GM12878 (cell line): ENCODE measurements around the gene ZNF501. TPM values are rescaled to one million over a fixed set of nuclear protein-coding genes. Genes with fewer than 3 reads are reported as not detected.
A peak's percentile ranks its signal among the peaks of the same experiment; 100 is the strongest.

Source experiments
- ATAC-seq: fragments of 200-7000 bp; cut with Tn5 transposase; 3 replicates; pipeline ENCODE4 v1.9.1; 2020; ENCODE audit warnings: mild to moderate bottlenecking, moderate library complexity
- BruUV-seq: library from RNA; stranded (reverse); fragments of 400-500 nt; replicated peaks from 2 replicates; lab custom pipeline; 2021; lab: Mats Ljungman, UMichigan
- CTCF ChIA-PET: fragments of 300-600 bp; sonication (Branson Sonifier 250); formaldehyde crosslinking; extraction: SDS; loops from one replicate; lab custom pipeline; 2021; ENCODE audit warnings: inconsistent platforms; lab: Yijun Ruan, JAX
- POLR2A ChIA-PET: fragments of 350-600 bp; formaldehyde crosslinking; extraction: SDS; loops from one replicate; lab custom pipeline; 2021; ENCODE audit warnings: inconsistent platforms; lab: Charles Lee
- RAD21 ChIA-PET: fragments of 300-600 bp; sonication (Branson Sonifier 250); formaldehyde crosslinking; loops from one replicate; lab custom pipeline; 2023; ENCODE audit warnings: antibody characterized with exemption; ENCODE audit not compliant: unreplicated experiment; lab: Charles Lee
- SMC1A ChIA-PET: fragments of 300-600 bp; sonication (Branson Sonifier 250); formaldehyde crosslinking; loops from one replicate; lab custom pipeline; 2023; ENCODE audit not compliant: unreplicated experiment, uncharacterized antibody; lab: Charles Lee
- DNase-seq: peaks from one replicate; pipeline ENCODE4 v3.0.0-alpha.2; 2011; ENCODE audit warnings: low read depth, low spot score
- FAIRE-seq: peaks from 3 replicates; lab custom pipeline; 2011; peaks lifted over from hg19 to GRCh38; lab: Jason Lieb, UNC
- H2AFZ ChIP-seq: 2 replicates; pipeline ENCODE4 v1.6.0; 2011; ENCODE audit warnings: low read depth, low read length, control low read depth; ENCODE audit not compliant: control insufficient read depth
- H3K27ac ChIP-seq: 2 replicates; pipeline ENCODE4 v1.5.1; 2011; ENCODE audit warnings: control low read depth; ENCODE audit not compliant: control insufficient read depth, insufficient read depth
- H3K27me3 ChIP-seq, 2 experiments: replicated peaks in 1 of 2; 2 replicates each; pipeline versions ENCODE4 v1.6.0 to v1.6.1; 2011; ENCODE audit warnings: low read length in 1 of 2; ENCODE audit not compliant: control insufficient read depth in 2 of 2, insufficient read depth in 2 of 2
- H3K36me3 ChIP-seq, 2 experiments: 2 replicates each; pipeline ENCODE4 v1.5.1; 2011; ENCODE audit warnings: low read length in 1 of 2; ENCODE audit not compliant: control insufficient read depth in 2 of 2, insufficient read depth in 2 of 2
- H3K4me1 ChIP-seq: 2 replicates; pipeline ENCODE4 v1.6.1; 2011; ENCODE audit warnings: mild to moderate bottlenecking, low read length, moderate library complexity, mixed read lengths; ENCODE audit not compliant: control insufficient read depth, insufficient read depth
- H3K4me2 ChIP-seq: 2 replicates; pipeline ENCODE4 v1.6.0; 2011; ENCODE audit warnings: control low read depth; ENCODE audit not compliant: control insufficient read depth, insufficient read depth
- H3K4me3 ChIP-seq: fragments of 200-600 bp; sonication (generic); 2 replicates; pipeline ENCODE4 v1.5.1; 2016
- H3K79me2 ChIP-seq: 2 replicates; pipeline ENCODE4 v1.6.0; 2011; ENCODE audit warnings: low read length; ENCODE audit not compliant: control insufficient read depth, insufficient read depth
- H3K9ac ChIP-seq: 2 replicates; pipeline ENCODE4 v1.8.0; 2011; ENCODE audit warnings: low read length, control low read depth, mixed read lengths; ENCODE audit not compliant: control insufficient read depth, insufficient read depth
- H3K9me3 ChIP-seq: replicated peaks from 3 replicates; pipeline ENCODE4 v1.5.1; 2011; ENCODE audit warnings: mild to moderate bottlenecking, low read length; ENCODE audit not compliant: control insufficient read depth, insufficient read depth
- H4K20me1 ChIP-seq: 2 replicates; pipeline ENCODE4 v1.6.0; 2011; ENCODE audit not compliant: control insufficient read depth, insufficient read depth
- ATF7 ChIP-seq: fragments of 450-650 bp; IDR thresholded peaks from 2 replicates; pipeline ENCODE4 v1.6.1; 2016; ENCODE audit warnings: low read depth, mild to moderate bottlenecking
- CEBPB ChIP-seq, 2 experiments: fragments of 150-350 bp in 1 of 2; IDR thresholded peaks; 2 replicates each; pipeline ENCODE4 v1.6.1; 2012 to 2014; ENCODE audit warnings: low read depth in 2 of 2, low read length in 2 of 2, borderline replicate concordance in 1 of 2, inconsistent platforms in 1 of 2
- ELK1 ChIP-seq: IDR thresholded peaks from 2 replicates; pipeline ENCODE4 v1.6.1; 2012; ENCODE audit warnings: low read depth, low read length, improper control_type of control experiment
- RUNX3 ChIP-seq: IDR thresholded peaks from 2 replicates; pipeline ENCODE4 v1.6.1; 2012; ENCODE audit warnings: low read length, inconsistent platforms
- YBX1 ChIP-seq: fragments of 450-650 bp; IDR thresholded peaks from 2 replicates; pipeline ENCODE4 v1.6.1; 2016; ENCODE audit warnings: antibody characterized with exemption
- ZNF274 ChIP-seq: IDR thresholded peaks from one replicate; pipeline ENCODE4 v1.8.0; 2011; ENCODE audit not compliant: insufficient read length, insufficient read depth
- WGBS: methylation state at CpG from one replicate; pipeline ENCODE4 v1.1.6; 2016; ENCODE audit warnings: low lambda C conversion rate; ENCODE audit not compliant: insufficient replicate concordance, insufficient coverage; ENCODE audit errors: missing lambda C conversion rate; 5-methylcytosine and 5-hydroxymethylcytosine counted together
- in situ Hi-C: fragments of 300-500 bp; cut with MboI; formaldehyde crosslinking; loops from 9 replicates; pipeline ENCODE4 v1.14.3; 2018; ENCODE audit warnings: mixed read lengths
- intact Hi-C: fragments of 100-400 bp; cut with micrococcal nuclease; formaldehyde crosslinking; loops from one replicate; pipeline ENCODE4 v1.14.2; 2022; ENCODE audit not compliant: unreplicated experiment
- polyA plus RNA-seq, 11 experiments: library from polyadenylated mRNA; depleted of rRNA in 4 of 11; unstranded in 6 of 11; stranded (reverse) in 5 of 11; fragments of >200 nt; fragmentation: Nextera tagmentation in 4 of 11; fragmentation: Illumina TruSeq in 1 of 11; extraction: Ambion mirVana in 4 of 11; extraction: Trizol in 1 of 11; gene quantifications; 1 replicate in 1 of 11; 2 replicates in 10 of 11; pipeline versions ENCODE4 v1.2.1 to v1.2.3, GENCODE V29; 2011 to 2016; ENCODE audit warnings: inconsistent platforms in 2 of 11, missing spikeins in 2 of 11, low read depth in 1 of 11
- total RNA-seq, 4 experiments: library from RNA; depleted of rRNA in 3 of 4; stranded (reverse); fragments of >200 nt in 3 of 4; fragmentation: Illumina TruSeq in 1 of 4; extraction: Trizol in 1 of 4; gene quantifications; 2 replicates each; pipeline versions ENCODE4 v1.2.1 to v1.2.3, GENCODE V29; 2013 to 2021

ZNF501 gene
- total and polyA plus RNA-seq, 10 of the 15 experiments (the other 5 are each of a cell fraction or from before 2014, with no cell fraction given): 0.35 to 3.8 (median 1.7) TPM

- POLR2A ChIA-PET: no interaction called here
These were observed 7.4 kb upstream of the ZNF501 start for GRCh38 chr3:44722103-44722401.

GRCh38 chr3:44734646-44735168 lies 5.3 kb downstream of the ZNF501 start:
- POLR2A ChIA-PET: no interaction called here
- RAD21 ChIA-PET: no interaction called here

More at GRCh38 chr3:44722103-44722401, 7.4 kb upstream of the ZNF501 start:
- Histone ChIP-seq H3K79me2 (no peaks in the 10 kb centered on the region), H3K27ac (no peak overlapping the region), H3K4me3 (no peak overlapping the region), H2AFZ (no peak overlapping the region), H4K20me1 (no peaks in the 10 kb centered on the region), H3K4me1 (no peaks in the 10 kb centered on the region), H3K4me2 (no peak overlapping the region), H3K27me3 (no peaks in the 10 kb centered on the region), H3K9ac (no peak overlapping the region), H3K9me3 (peaks cover 35% of the 10 kb centered on the region), H3K36me3 (no peaks in the 10 kb centered on the region)
- SMC1A ChIA-PET: no interaction called here
- RAD21 ChIA-PET: no interaction called here
- TF ChIP-seq ZNF274 (peak; percentile 4), CEBPB (IDR thresholded peaks at IDR 0.05; ENCODE audit: borderline replicate concordance in 1 of 2, low read depth in 2 of 2, low read length in 2 of 2) (no peak)
- DNase-seq (no peak), FAIRE-seq (no peak), ATAC-seq (no peak)
- CTCF ChIA-PET: no interaction called here
- intact Hi-C loops: no loop called here
- in situ Hi-C loops: no loop called here
- BruUV-seq: no TSS peak
- 100% methylated on average over 1 of the region's 1 CpG for WGBS

More at GRCh38 chr3:44734646-44735168, 5.3 kb downstream of the ZNF501 start:
- Histone ChIP-seq H3K4me1 (no peaks in the 10 kb centered on the region), H3K4me2 (no peak overlapping the region), H3K27me3 (no peaks in the 10 kb centered on the region), H3K36me3 (no peaks in the 10 kb centered on the region), H3K9ac (no peak overlapping the region), H3K27ac (no peak overlapping the region), H3K4me3 (no peak overlapping the region), H3K79me2 (no peaks in the 10 kb centered on the region), H3K9me3 (peaks cover 31% of the 10 kb centered on the region), H4K20me1 (no peaks in the 10 kb centered on the region), H2AFZ (no peak overlapping the region)
- ATAC-seq (no peak), DNase-seq (no peak), FAIRE-seq (no peak)
- no TSS peak for BruUV-seq
- WGBS: 53% methylated on average over 3 of the region's 3 CpGs
- ChIA-PET SMC1A (no interaction called here), CTCF (no interaction called here)
- TF ChIP-seq YBX1 (no peak), ELK1 (no peak), RUNX3 (no peak), ZNF274 (peak; percentile 67), ATF7 (no peak)
- intact Hi-C loops: no loop called here
- in situ Hi-C loops: no loop called here
